Karpas-422 (cell line): ENCODE results near the gene DENND11. TPM values are rescaled to one million over a fixed set of nuclear protein-coding genes. Genes with fewer than 3 reads are reported as not detected.

Experiments
- DNase-seq: peaks from one replicate; pipeline ENCODE4 v3.0.0-alpha.2; 2015
- H2AFZ ChIP-seq: fragments of 200-600 bp; sonication (generic); 2 replicates; pipeline ENCODE4 v1.6.1; 2014; ENCODE audit warnings: antibody characterized with exemption, low read length, mixed read lengths
- H3K27ac ChIP-seq: fragments of 200-600 bp; sonication (generic); 2 replicates; pipeline ENCODE4 v1.5.1; 2014; ENCODE audit warnings: mild to moderate bottlenecking, low read length, moderate library complexity
- H3K27me3 ChIP-seq: fragments of 200-600 bp; sonication (generic); 2 replicates; pipeline ENCODE4 v1.6.1; 2014; ENCODE audit warnings: low read length, mixed read lengths
- H3K36me3 ChIP-seq: fragments of 200-600 bp; sonication (generic); 2 replicates; pipeline ENCODE4 v1.6.1; 2014; ENCODE audit warnings: low read length, mixed read lengths; ENCODE audit not compliant: insufficient read depth
- H3K4me1 ChIP-seq: fragments of 200-600 bp; sonication (generic); 2 replicates; pipeline ENCODE4 v1.6.1; 2014; ENCODE audit warnings: mild to moderate bottlenecking, low read length, mixed read lengths
- H3K4me2 ChIP-seq: fragments of 200-600 bp; sonication (generic); 2 replicates; pipeline ENCODE4 v1.6.1; 2014; ENCODE audit warnings: low read length, low read depth, mild to moderate bottlenecking; ENCODE audit not compliant: poor library complexity, severe bottlenecking
- H3K4me3 ChIP-seq: fragments of 200-600 bp; sonication (generic); 2 replicates; pipeline ENCODE4 v1.5.1; 2014; ENCODE audit warnings: mild to moderate bottlenecking, antibody characterized with exemption, low read length, mixed read lengths
- H3K79me2 ChIP-seq: fragments of 200-600 bp; sonication (generic); 2 replicates; pipeline ENCODE4 v1.6.1; 2014; ENCODE audit warnings: mild to moderate bottlenecking, low read length, mixed read lengths
- H3K9ac ChIP-seq: fragments of 200-600 bp; sonication (generic); 2 replicates; pipeline ENCODE4 v1.6.0; 2014; ENCODE audit warnings: low read length
- H3K9me2 ChIP-seq: fragments of 200-600 bp; sonication (generic), shearing (Covaris generic); replicated peaks from 2 replicates; pipeline ENCODE4 v1.6.0; 2014; ENCODE audit warnings: mild to moderate bottlenecking, low read length, moderate library complexity; ENCODE audit not compliant: insufficient read depth
- H3K9me3 ChIP-seq: fragments of 300-700, 200-600 bp; sonication (generic); 2 replicates; pipeline ENCODE4 v1.6.1; 2014; ENCODE audit warnings: low read length, mixed read lengths
- H4K20me1 ChIP-seq: fragments of 200-600 bp; sonication (generic); 2 replicates; pipeline ENCODE4 v1.6.1; 2014; ENCODE audit warnings: mild to moderate bottlenecking, antibody characterized with exemption, low read length, low read depth; ENCODE audit not compliant: insufficient read depth
- total RNA-seq: library from RNA; depleted of rRNA; stranded (reverse); fragments of >200 nt; shearing (Covaris generic); gene quantifications from 2 replicates; pipeline ENCODE4 v1.2.3, GENCODE V29; 2014; ENCODE audit warnings: low replicate concordance

The DENND11 gene
- total RNA-seq, 1 experiment from 2014 or later: 17.9 TPM

GRCh38 chr7:141713890-141714289 lies 11.9 kb upstream of the DENND11 start:
- Histone ChIP-seq H2AFZ (no peak overlapping the region), H3K9me2 (no peaks in the 10 kb centered on the region), H3K4me2 (no peak overlapping the region), H3K27me3 (no peaks in the 10 kb centered on the region), H3K4me3 (no peak overlapping the region), H4K20me1 (no peaks in the 10 kb centered on the region), H3K9me3 (no peaks in the 10 kb centered on the region), H3K4me1 (no peaks in the 10 kb centered on the region), H3K9ac (no peak overlapping the region), H3K27ac (no peak overlapping the region), H3K36me3 (no peaks in the 10 kb centered on the region), H3K79me2 (no peaks in the 10 kb centered on the region)
- no peak for DNase-seq

DNA sequence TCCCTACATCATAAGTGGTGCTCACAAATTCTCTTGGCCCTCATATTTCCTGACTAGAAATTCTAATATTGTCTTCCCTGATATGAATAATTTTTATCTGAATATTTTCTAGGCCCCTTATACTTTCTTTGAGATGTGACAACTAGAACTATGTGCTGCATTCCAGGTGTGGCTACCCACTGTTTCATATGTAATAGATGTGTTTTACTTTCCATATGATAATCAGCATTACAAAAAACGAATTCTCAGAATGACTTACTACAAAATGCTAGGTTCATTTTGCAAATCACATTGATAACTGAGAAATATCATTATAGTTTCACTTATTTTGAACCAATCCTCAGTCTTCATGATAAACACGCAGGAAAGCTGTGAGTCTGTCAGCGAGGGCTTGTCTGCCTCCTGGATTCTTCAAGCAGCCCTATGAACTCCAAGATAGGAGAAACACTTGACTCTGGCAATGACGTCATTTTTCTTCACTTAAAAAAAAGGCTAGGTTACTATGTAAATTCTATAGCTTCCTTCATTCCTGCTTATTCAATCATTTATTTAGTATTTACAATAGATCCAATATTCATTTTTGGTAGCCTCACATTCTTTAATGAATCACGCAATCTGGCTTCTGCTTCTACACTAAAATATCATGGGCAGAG lies 10.8 kb upstream of the DENND11 start:
- no peak overlapping the region for H3K9ac ChIP-seq
- no peaks in the 10 kb centered on the region for H3K27me3 ChIP-seq
- no peak overlapping the region for H3K4me2 ChIP-seq
- H3K9me2 ChIP-seq: no peaks in the 10 kb centered on the region
- no peaks in the 10 kb centered on the region for H4K20me1 ChIP-seq
- H3K36me3 ChIP-seq: no peaks in the 10 kb centered on the region
- no peak overlapping the region for H3K27ac ChIP-seq
- H3K4me3 ChIP-seq: no peak overlapping the region
- DNase-seq: no peak
- H2AFZ ChIP-seq: no peak overlapping the region
- no peaks in the 10 kb centered on the region for H3K79me2 ChIP-seq
- H3K9me3 ChIP-seq: no peaks in the 10 kb centered on the region
- no peaks in the 10 kb centered on the region for H3K4me1 ChIP-seq

GRCh38 chr7:141710301-141710700 lies 8.3 kb upstream of the DENND11 start:
- no peak for DNase-seq
- no peaks in the 10 kb centered on the region for H3K79me2 ChIP-seq

GRCh38 chr7:141709749-141710148 lies 7.8 kb upstream of the DENND11 start:
- no peaks in the 10 kb centered on the region for H3K36me3 ChIP-seq
- H2AFZ ChIP-seq: no peak overlapping the region
- H3K4me3 ChIP-seq: no peak overlapping the region
- no peak for DNase-seq
- H3K27ac ChIP-seq: no peak overlapping the region
- H3K4me1 ChIP-seq: no peaks in the 10 kb centered on the region
- no peaks in the 10 kb centered on the region for H4K20me1 ChIP-seq
- no peaks in the 10 kb centered on the region for H3K27me3 ChIP-seq
- no peaks in the 10 kb centered on the region for H3K9me3 ChIP-seq
- H3K4me2 ChIP-seq: no peak overlapping the region
- no peaks in the 10 kb centered on the region for H3K79me2 ChIP-seq
- H3K9me2 ChIP-seq: no peaks in the 10 kb centered on the region
- no peak overlapping the region for H3K9ac ChIP-seq

More at GRCh38 chr7:141710301-141710700, 8.3 kb upstream of the DENND11 start:
- Histone ChIP-seq H3K4me2 (no peak overlapping the region), H2AFZ (no peak overlapping the region), H3K4me3 (no peak overlapping the region), H3K27ac (no peak overlapping the region), H3K4me1 (no peaks in the 10 kb centered on the region), H3K27me3 (no peaks in the 10 kb centered on the region), H3K36me3 (no peaks in the 10 kb centered on the region), H3K9me3 (no peaks in the 10 kb centered on the region), H3K9ac (no peak overlapping the region), H4K20me1 (no peaks in the 10 kb centered on the region), H3K9me2 (no peaks in the 10 kb centered on the region)

DNA sequence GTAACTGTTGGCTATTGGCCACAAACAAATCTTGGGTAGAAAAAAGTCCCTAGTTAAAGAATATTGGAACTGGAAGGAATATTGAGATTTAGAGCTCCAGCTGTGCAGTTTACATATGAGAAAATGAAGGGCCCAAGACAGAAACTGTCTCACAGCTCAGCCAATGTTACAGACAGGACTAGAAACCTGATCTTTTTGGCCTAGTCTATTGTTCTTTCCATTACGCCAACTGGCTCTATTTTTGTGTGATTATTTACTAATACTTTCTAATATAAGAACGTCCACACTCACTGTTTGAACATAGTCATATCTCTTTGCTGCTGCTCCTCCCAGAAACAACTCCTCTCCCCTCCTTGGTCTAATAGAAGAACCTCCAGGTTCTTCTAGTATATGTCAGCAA lies 7.4 kb upstream of the DENND11 start:
- Histone ChIP-seq H3K79me2 (no peaks in the 10 kb centered on the region), H4K20me1 (no peaks in the 10 kb centered on the region)

GRCh38 chr7:141708351-141708750 lies 6.4 kb upstream of the DENND11 start, which contains the start of gene WEE2:
Gene WEE2, plus strand, starts transcription at chr7:141708353. Its CDS starts 406 bp downstream, at chr7:141708759.
- Histone ChIP-seq H3K4me2 (no peak within 1 kb of the TSS), H3K9ac (no peak within 1 kb of the TSS), H3K4me1 (no peaks in the 10 kb centered on the region), H3K9me3 (no peaks in the 10 kb centered on the region), H3K79me2 (no peaks in the 10 kb centered on the region), H3K27me3 (no peaks in the 10 kb centered on the region), H3K4me3 (no peak within 1 kb of the TSS), H2AFZ (no peak within 1 kb of the TSS), H3K36me3 (no peaks in the 10 kb centered on the region), H3K27ac (no peak within 1 kb of the TSS), H3K9me2 (no peaks in the 10 kb centered on the region), H4K20me1 (no peaks in the 10 kb centered on the region)
- no peak for DNase-seq

More for the DNA sequence above, 7.4 kb upstream of the DENND11 start:
- Histone ChIP-seq H3K4me1 (no peaks in the 10 kb centered on the region), H3K9me3 (no peaks in the 10 kb centered on the region), H3K27me3 (no peaks in the 10 kb centered on the region), H3K9ac (no peak overlapping the region), H3K27ac (no peak overlapping the region), H3K4me2 (no peak overlapping the region), H2AFZ (no peak overlapping the region), H3K36me3 (no peaks in the 10 kb centered on the region), H3K4me3 (no peak overlapping the region), H3K9me2 (no peaks in the 10 kb centered on the region)
- no peak for DNase-seq

- Histone ChIP-seq H3K27ac (no peak overlapping the region), H3K9ac (no peak overlapping the region), H3K79me2 (no peaks in the 10 kb centered on the region), H3K9me2 (no peaks in the 10 kb centered on the region), H3K4me1 (peaks cover 6% of the 10 kb centered on the region), H3K4me3 (no peak overlapping the region), H3K4me2 (no peak overlapping the region), H3K9me3 (no peaks in the 10 kb centered on the region), H2AFZ (no peak overlapping the region), H3K36me3 (no peaks in the 10 kb centered on the region), H4K20me1 (no peaks in the 10 kb centered on the region), H3K27me3 (no peaks in the 10 kb centered on the region)
- no peak for DNase-seq
Measured at GRCh38 chr7:141706239-141707064, 4.5 kb upstream of the DENND11 start.

GRCh38 chr7:141704741-141705140 lies 2.8 kb upstream of the DENND11 start:
- Histone ChIP-seq H4K20me1 (no peaks in the 10 kb centered on the region; the same call in 1 of the 2 replicates), H3K79me2 (no peaks in the 10 kb centered on the region), H3K9ac (no peak overlapping the region), H3K4me2 (no peak overlapping the region), H3K27me3 (no peaks in the 10 kb centered on the region), H2AFZ (no peak overlapping the region), H3K4me1 (peaks cover 11% of the 10 kb centered on the region), H3K4me3 (no peak overlapping the region), H3K9me3 (no peaks in the 10 kb centered on the region), H3K27ac (no peak overlapping the region), H3K36me3 (no peaks in the 10 kb centered on the region), H3K9me2 (no peaks in the 10 kb centered on the region)
- no peak for DNase-seq
